ENCODE data around the gene AKAP12.
A peak's percentile ranks its signal among the peaks of the same experiment; 100 is the strongest.

AKAP12 gene

GRCh38 chr6:151236668-151237401 lies 2.9 kb upstream of the AKAP12 start:
- no peak for DNase-seq (ENCODE audit: low read depth)

GRCh38 chr6:151240036-151240685 lies 394 bp downstream of the AKAP12 start:
- DNase-seq (ENCODE audit: low read depth): peak; percentile 68

GRCh38 chr6:151240791-151241642 lies 1.2 kb downstream of the AKAP12 start:
- no peak for DNase-seq (ENCODE audit: low read depth)

GRCh38 chr6:151241853-151242252 lies 2.1 kb downstream of the AKAP12 start:
- DNase-seq (ENCODE audit: low read depth): no peak

- DNase-seq (ENCODE audit: low read depth): no peak
Observed at GRCh38 chr6:151242420-151242861, 2.7 kb downstream of the AKAP12 start.

GRCh38 chr6:151243481-151243880 lies 3.7 kb downstream of the AKAP12 start:
- DNase-seq (ENCODE audit: low read depth): no peak

GRCh38 chr6:151247490-151247889 lies 7.7 kb downstream of the AKAP12 start:
- DNase-seq (ENCODE audit: low read depth): no peak

- no peak for DNase-seq (ENCODE audit: low read depth)
Observed at GRCh38 chr6:151248295-151248694, 8.5 kb downstream of the AKAP12 start.

GRCh38 chr6:151252634-151253033 lies 12.9 kb downstream of the AKAP12 start:
- DNase-seq (ENCODE audit: low read depth): no peak

GRCh38 chr6:151254451-151255081 lies 14.8 kb downstream of the AKAP12 start:
- no peak for DNase-seq (ENCODE audit: low read depth)

GRCh38 chr6:151255811-151256210 lies 16.0 kb downstream of the AKAP12 start:
- no peak for DNase-seq (ENCODE audit: low read depth)

GRCh38 chr6:151257985-151258445 lies 18.2 kb downstream of the AKAP12 start:
- no peak for DNase-seq (ENCODE audit: low read depth)

- no peak for DNase-seq (ENCODE audit: low read depth)
Observed at GRCh38 chr6:151260205-151260604, 20.4 kb downstream of the AKAP12 start.

GRCh38 chr6:151263035-151263434 lies 23.3 kb downstream of the AKAP12 start:
- DNase-seq (ENCODE audit: low read depth): no peak

GRCh38 chr6:151263967-151264366 lies 24.2 kb downstream of the AKAP12 start:
- no peak for DNase-seq (ENCODE audit: low read depth)

GRCh38 chr6:151265282-151265681 lies 25.5 kb downstream of the AKAP12 start:
- DNase-seq (ENCODE audit: low read depth): no peak

GRCh38 chr6:151269321-151269995 lies 29.7 kb downstream of the AKAP12 start:
- DNase-seq (ENCODE audit: low read depth): peak; percentile 62

- no peak for DNase-seq (ENCODE audit: low read depth)
Observed at GRCh38 chr6:151275121-151275520, 35.4 kb downstream of the AKAP12 start.

GRCh38 chr6:151275566-151275965 lies 35.8 kb downstream of the AKAP12 start:
- DNase-seq (ENCODE audit: low read depth): no peak

GRCh38 chr6:151276112-151276740 lies 36.5 kb downstream of the AKAP12 start:
- peak; percentile 65 for DNase-seq (ENCODE audit: low read depth)

- DNase-seq (ENCODE audit: low read depth): no peak
Observed at GRCh38 chr6:151279891-151280290, 40.1 kb downstream of the AKAP12 start.
